ENCODE measurements around the gene PMVK.
A peak's percentile ranks its signal among the peaks of the same experiment; 100 is the strongest.

PMVK gene

GRCh38 chr1:154878371-154879037 lies 58.0 kb downstream of the PMVK start:
- peak; percentile 74 for DNase-seq (ENCODE audit: low spot score)

GRCh38 chr1:154877370-154877974 lies 59.0 kb downstream of the PMVK start:
- no peak for DNase-seq (ENCODE audit: low spot score)

DNA sequence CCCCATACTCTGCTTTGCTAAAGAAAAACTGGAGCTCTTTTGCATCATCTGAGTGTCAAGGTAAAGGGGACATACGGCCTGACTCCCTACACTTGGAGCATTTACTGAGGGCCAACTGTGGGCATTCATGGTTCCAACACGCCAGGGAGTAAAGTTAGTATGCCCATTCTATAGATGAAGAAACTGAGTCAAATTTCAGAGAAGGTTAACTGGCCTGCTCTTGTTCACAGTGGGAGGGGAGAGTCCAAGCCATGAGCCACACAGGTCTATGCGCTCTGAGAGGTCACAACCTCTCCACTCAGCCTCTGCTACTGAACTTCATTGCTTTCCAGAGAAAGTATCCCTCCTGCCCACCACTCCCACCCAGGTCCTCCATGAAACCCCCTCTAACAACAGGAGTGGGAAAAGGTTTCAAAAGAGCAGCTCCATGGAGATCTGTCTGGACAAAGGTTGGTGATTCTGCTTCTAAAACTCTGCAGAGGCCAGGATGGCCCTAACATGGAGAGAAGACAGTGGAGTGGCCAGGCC lies 59.6 kb downstream of the PMVK start:
- DNase-seq (ENCODE audit: low spot score) = no peak

Data from activated CD4-positive, alpha-beta T cell treated with anti-CD3 and anti-CD28 coated beads, Interleukin-2, Interleukin-4, amounts not matched to agents 100 ng/mL and 50 ng/mL, durations not matched to agents 16 hours and 8 hours (primary cell).